GM21723 (cell line): ENCODE measurements around the gene TNFRSF11A.

ENCODE experiments used
- ATAC-seq: cut with Tn5 transposase; IDR thresholded peaks from one replicate; pipeline ENCODE4 v1.9.1; 2021; ENCODE audit warnings: mild to moderate bottlenecking, moderate library complexity; ENCODE audit not compliant: unreplicated experiment

Gene TNFRSF11A

GRCh38 chr18:62377131-62377807, 52.2 kb downstream of the TNFRSF11A start:
- ATAC-seq: no peak

DNA sequence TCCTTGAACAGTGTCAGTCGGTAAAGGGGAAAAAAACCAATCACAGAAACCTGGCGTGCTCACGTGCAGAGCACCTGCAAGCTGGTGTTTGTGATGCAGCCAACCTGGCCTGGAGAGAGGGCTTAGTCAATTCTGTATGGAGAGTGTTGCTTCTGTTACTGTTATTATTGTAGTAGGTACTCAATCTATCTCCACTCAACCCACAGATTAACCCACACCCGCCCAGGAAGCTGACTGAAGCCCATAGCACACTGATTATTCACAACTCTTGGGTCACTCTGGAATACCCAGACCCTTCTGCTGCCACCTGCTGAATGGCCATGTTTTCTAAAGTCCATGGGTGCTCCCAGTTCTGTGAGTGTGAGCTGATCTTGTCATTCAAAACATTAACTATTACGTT, 53.9 kb downstream of the TNFRSF11A start:
- no peak for ATAC-seq

- no peak for ATAC-seq
Observed at GRCh38 chr18:62381373-62381772, 56.3 kb downstream of the TNFRSF11A start.

GRCh38 chr18:62384068-62384467, 59.0 kb downstream of the TNFRSF11A start:
- ATAC-seq: no peak

- ATAC-seq: no peak
Observed at GRCh38 chr18:62384610-62385097, 59.5 kb downstream of the TNFRSF11A start.

DNA sequence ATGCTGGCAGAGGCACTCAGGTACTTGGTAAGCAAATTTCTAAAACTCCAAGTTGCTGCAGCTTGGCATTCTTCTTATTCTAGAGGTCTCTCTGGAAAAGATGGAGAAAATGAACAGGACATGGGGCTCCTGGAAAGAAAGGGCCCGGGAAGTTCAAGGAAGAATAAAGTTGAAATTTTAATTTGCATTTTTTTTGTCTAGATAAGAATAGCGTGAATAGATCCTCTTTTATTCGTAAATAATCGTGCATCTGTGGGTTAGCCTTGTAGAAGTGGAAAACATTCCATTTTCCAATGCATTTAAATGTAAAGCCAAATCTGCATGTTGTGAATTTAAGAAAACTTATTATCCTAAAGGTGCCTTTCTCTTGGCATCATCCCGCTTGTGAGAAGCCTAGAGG, 61.0 kb downstream of the TNFRSF11A start:
- no peak for ATAC-seq

DNA sequence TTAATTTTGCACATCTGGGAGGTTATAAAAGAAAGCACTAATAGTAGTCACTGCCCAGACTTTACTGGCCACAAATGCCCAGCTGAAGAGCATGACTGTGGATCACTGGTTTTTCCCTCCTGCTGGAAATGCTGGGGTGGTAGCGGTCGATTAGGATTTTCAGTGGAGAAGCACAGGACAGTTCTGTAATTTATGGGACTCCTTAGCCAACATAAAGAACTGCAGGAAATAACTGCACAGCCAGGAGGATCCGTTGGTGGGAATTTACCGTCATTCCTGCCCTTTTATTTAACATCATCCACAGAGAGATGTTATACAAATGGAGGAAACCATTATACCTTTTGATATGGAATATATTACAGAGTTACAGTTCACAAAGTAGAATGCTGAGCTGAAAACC, 61.5 kb downstream of the TNFRSF11A start:
- ATAC-seq: no peak

DNA sequence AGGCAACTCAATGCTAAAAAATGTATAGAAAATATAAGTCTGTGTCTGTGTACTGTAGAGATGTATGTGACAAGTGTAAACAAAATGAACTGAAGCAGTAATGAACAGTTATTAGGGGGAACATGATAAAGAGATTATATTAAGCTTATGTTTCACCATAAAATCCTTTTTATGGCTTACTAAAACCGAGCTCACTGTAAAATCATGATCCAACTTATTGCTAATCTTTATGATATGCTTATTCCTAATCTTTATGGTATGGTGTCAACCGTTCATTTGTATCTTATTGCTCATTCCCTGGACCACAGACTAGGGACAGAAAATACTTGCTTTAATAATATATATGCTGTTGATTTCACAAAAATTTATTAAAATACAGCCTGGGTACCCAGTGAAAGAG, 62.1 kb downstream of the TNFRSF11A start:
- no peak for ATAC-seq

- no peak for ATAC-seq
Observed at GRCh38 chr18:62388855-62389760, 64.0 kb downstream of the TNFRSF11A start.

- no peak for ATAC-seq
Observed at GRCh38 chr18:62389761-62390481, 64.8 kb downstream of the TNFRSF11A start.

DNA sequence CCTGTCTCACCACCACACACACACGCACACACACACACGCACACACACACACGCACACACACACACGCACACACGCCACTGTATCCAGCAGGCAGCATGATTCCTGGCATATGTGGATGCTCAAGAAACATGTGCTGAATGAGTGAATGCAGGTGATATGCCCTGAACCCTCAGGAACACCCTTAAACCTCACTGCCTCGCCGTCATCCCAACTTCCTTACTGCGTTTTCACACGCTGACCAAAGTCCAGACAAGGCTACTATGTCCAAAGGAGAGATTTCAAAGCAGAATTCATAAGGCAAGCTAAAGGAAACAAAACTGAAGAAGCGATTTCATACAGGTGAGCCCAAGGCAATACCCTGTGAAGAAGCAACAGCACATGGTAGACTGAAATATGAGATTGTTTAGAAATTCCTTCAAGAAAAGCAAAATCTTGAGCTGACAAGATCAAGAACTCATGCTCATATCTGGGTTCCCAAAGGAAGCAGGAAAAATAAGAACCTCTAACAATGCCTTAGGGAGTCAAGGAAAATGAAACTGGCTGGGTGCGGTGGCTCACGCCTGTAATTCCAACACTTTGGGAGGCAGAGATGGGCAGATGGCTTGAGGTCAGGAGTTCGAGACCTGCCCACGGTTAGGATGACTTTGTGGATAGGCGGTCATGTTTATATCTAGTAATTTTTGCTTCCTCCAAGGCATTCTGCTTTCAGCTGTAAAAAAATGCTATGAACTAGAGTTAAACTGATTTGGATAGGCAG, 69.1 kb downstream of the TNFRSF11A start:
- ATAC-seq: no peak

- ATAC-seq: no peak
Observed at GRCh38 chr18:62396381-62396780, 71.3 kb downstream of the TNFRSF11A start.

- ATAC-seq: no peak
Observed at GRCh38 chr18:62396967-62397366, 71.9 kb downstream of the TNFRSF11A start.

DNA sequence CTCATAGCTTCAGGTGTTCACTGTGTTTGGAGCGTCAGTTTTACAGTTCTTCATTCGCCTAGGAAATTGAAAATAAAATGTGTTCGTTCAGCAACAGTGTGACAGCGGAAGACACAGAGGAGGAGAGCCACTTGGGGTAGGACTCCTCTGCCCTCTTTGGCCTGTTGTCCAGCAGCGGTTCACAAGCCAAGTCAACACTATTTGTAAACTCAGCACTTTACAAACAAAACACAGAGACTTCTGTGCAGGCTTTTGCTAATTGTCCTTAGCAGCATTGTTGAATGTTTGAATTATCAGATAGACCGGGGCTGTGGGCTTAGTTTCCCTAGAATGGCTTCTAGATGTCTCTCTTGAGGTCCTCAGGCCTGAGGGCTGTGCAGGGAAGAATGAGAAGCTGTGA, 73.2 kb downstream of the TNFRSF11A start:
- ATAC-seq: no peak

- ATAC-seq: no peak
Observed at GRCh38 chr18:62399276-62399675, 74.2 kb downstream of the TNFRSF11A start.

GRCh38 chr18:62399781-62400308, 74.7 kb downstream of the TNFRSF11A start:
- ATAC-seq: peak; percentile 57

GRCh38 chr18:62400916-62401315, 75.8 kb downstream of the TNFRSF11A start:
- no peak for ATAC-seq

GRCh38 chr18:62402342-62402948, 77.3 kb downstream of the TNFRSF11A start:
- ATAC-seq: no peak

- no peak for ATAC-seq
Observed at GRCh38 chr18:62403120-62403519, 78.0 kb downstream of the TNFRSF11A start.

DNA sequence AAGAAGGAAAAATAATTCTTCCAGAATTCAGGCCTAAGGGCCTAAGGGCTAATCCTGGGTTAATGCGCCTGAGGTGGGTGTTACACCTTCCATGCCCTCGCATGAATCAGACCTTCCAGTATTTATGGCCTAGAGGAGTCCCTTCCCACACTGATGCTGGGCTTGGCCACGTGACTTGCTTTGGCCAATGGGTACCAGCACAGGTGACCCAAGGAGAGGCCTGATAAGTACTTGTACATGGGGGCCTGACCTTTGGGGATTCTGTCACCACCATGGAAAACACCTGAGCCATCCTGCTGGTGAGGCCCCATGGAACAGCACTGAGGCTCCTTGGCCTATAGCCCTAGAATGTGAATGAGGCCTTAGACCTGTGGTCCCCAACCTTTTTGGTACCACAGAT, 79.8 kb downstream of the TNFRSF11A start:
- ATAC-seq: no peak
